ENCODE measurements around the gene MIPEP. TPM values are rescaled to one million over a fixed set of nuclear protein-coding genes. Genes with fewer than 3 reads are reported as not detected.

MIPEP gene
- total and polyA plus RNA-seq, 9 of the 15 experiments (the other 6 are each of a cell fraction or from before 2014, with no cell fraction given) = 1.7 to 19.3 (median 13.1) TPM

GRCh38 chr13:23765531-23765930 is 123.7 kb downstream of the MIPEP start:
- no TSS peak for BruUV-seq (replicated peaks)
- CTCF ChIA-PET (ENCODE audit: low intra/inter-chr PET ratio) = no interaction called here
- 69% methylated on average over 6 of the region's 6 CpGs for WGBS (ENCODE audit: insufficient coverage, low coverage, missing lambda C conversion rate)

GRCh38 chr13:23763318-23763717 is 125.9 kb downstream of the MIPEP start:
- H3K9me3 ChIP-seq (replicated peaks; ENCODE audit: control insufficient read depth, insufficient read depth, low read depth, low read length) = no peaks in the 10 kb centered on the region
- FAIRE-seq (no peak), ATAC-seq (no peak), DNase-seq (ENCODE audit: extremely low read depth in 1 of 4, low spot score in 3 of 4) (no peak)
- intact Hi-C loops (cut with micrococcal nuclease) (no loop called here), in situ Hi-C loops (cut with MboI) (no loop called here)
- no peak overlapping the region for H3K27ac ChIP-seq (ENCODE audit: extremely low read depth, low read depth, low read length)
- no peak overlapping the region for H2AFZ ChIP-seq (ENCODE audit: low read depth, low read length)
- no peaks in the 10 kb centered on the region for H3K9me1 ChIP-seq (ENCODE audit: control insufficient read depth, insufficient read depth, low read length)
- CTCF ChIA-PET (ENCODE audit: low intra/inter-chr PET ratio) = no interaction called here
- H3K36me3 ChIP-seq (ENCODE audit: control insufficient read depth, insufficient read depth, low read length) = no peaks in the 10 kb centered on the region
- no peaks in the 10 kb centered on the region for H4K20me1 ChIP-seq (replicated peaks; ENCODE audit: control insufficient read depth, insufficient read depth, low read length)
- no TSS peak for BruUV-seq (replicated peaks)
- H3K4me2 ChIP-seq (ENCODE audit: insufficient read depth, low read length) = no peak overlapping the region
- no peak overlapping the region for H3K9ac ChIP-seq (ENCODE audit: insufficient read depth in 1 of 2, low read depth in 2 of 2, low read length in 2 of 2)
- H3K27me3 ChIP-seq (ENCODE audit: control insufficient read depth in 2 of 2, insufficient read depth in 2 of 2, low read length in 2 of 2) = no peaks in the 10 kb centered on the region
- no peaks in the 10 kb centered on the region for H3K79me2 ChIP-seq (ENCODE audit: control insufficient read depth, insufficient read depth, low read length)
- POLR2A ChIA-PET = no interaction called here
- peaks cover 0 to 3% of the 10 kb centered on the region in 2 experiments; a peak in 2 of 5 replicates for H3K4me1 ChIP-seq (replicated peaks in 1 of 2; ENCODE audit: control insufficient read depth in 2 of 2, insufficient read depth in 2 of 2, low read length in 2 of 2)
- 23% methylated on average over 3 of the region's 3 CpGs for WGBS (ENCODE audit: insufficient coverage, low coverage, missing lambda C conversion rate)
- no peak overlapping the region for H3K4me3 ChIP-seq
- no peak for TF ChIP-seq TFAM (CRISPR knock-in tag; conservative IDR thresholded peaks at IDR 0.05)
- no peak for TF ChIP-seq MGA (IDR thresholded peaks at IDR 0.05)

More at GRCh38 chr13:23765531-23765930, 123.7 kb downstream of the MIPEP start:
- H4K20me1 ChIP-seq (replicated peaks; ENCODE audit: control insufficient read depth, insufficient read depth, low read length) = no peaks in the 10 kb centered on the region
- intact Hi-C loops (cut with micrococcal nuclease) (no loop called here), in situ Hi-C loops (cut with MboI) (no loop called here)
- no peak overlapping the region for H3K9ac ChIP-seq (ENCODE audit: insufficient read depth in 1 of 2, low read depth in 2 of 2, low read length in 2 of 2)
- no peak overlapping the region for H3K4me3 ChIP-seq
- no peaks in the 10 kb centered on the region for H3K27me3 ChIP-seq (ENCODE audit: control insufficient read depth in 2 of 2, insufficient read depth in 2 of 2, low read length in 2 of 2)
- no peaks in the 10 kb centered on the region for H3K9me3 ChIP-seq (replicated peaks; ENCODE audit: control insufficient read depth, insufficient read depth, low read depth, low read length)
- TF ChIP-seq RBM14 (IDR thresholded peaks at IDR 0.05; ENCODE audit: borderline replicate concordance, insufficient read depth, low read depth, low read length) (no peak), ZNF354B (CRISPR knock-in tag; IDR thresholded peaks at IDR 0.05) (no peak)
- DNase-seq (ENCODE audit: extremely low read depth in 1 of 4, low spot score in 3 of 4) (no peak), FAIRE-seq (no peak), ATAC-seq (no peak)
- H2AFZ ChIP-seq (ENCODE audit: low read depth, low read length) = no peak overlapping the region
- H3K4me1 ChIP-seq (replicated peaks in 1 of 2; ENCODE audit: control insufficient read depth in 2 of 2, insufficient read depth in 2 of 2, low read length in 2 of 2) = peaks cover 0 to 3% of the 10 kb centered on the region in 2 experiments; a peak in 2 of 5 replicates
- POLR2A ChIA-PET = no interaction called here
- no peaks in the 10 kb centered on the region for H3K9me1 ChIP-seq (ENCODE audit: control insufficient read depth, insufficient read depth, low read length)
- H3K36me3 ChIP-seq (ENCODE audit: control insufficient read depth, insufficient read depth, low read length) = no peaks in the 10 kb centered on the region
- H3K4me2 ChIP-seq (ENCODE audit: insufficient read depth, low read length) = no peak overlapping the region
- no peak overlapping the region for H3K27ac ChIP-seq (ENCODE audit: extremely low read depth, low read depth, low read length)
- H3K79me2 ChIP-seq (ENCODE audit: control insufficient read depth, insufficient read depth, low read length) = no peaks in the 10 kb centered on the region

Measured in K562 (cell line).